HG03095 (cell line): ENCODE results near the gene PRSS38.

ENCODE experiments used
- ATAC-seq: cut with Tn5 transposase; IDR thresholded peaks from one replicate; pipeline ENCODE4 v1.9.1; 2021; ENCODE audit warnings: moderate library complexity; ENCODE audit not compliant: unreplicated experiment

PRSS38 gene

DNA sequence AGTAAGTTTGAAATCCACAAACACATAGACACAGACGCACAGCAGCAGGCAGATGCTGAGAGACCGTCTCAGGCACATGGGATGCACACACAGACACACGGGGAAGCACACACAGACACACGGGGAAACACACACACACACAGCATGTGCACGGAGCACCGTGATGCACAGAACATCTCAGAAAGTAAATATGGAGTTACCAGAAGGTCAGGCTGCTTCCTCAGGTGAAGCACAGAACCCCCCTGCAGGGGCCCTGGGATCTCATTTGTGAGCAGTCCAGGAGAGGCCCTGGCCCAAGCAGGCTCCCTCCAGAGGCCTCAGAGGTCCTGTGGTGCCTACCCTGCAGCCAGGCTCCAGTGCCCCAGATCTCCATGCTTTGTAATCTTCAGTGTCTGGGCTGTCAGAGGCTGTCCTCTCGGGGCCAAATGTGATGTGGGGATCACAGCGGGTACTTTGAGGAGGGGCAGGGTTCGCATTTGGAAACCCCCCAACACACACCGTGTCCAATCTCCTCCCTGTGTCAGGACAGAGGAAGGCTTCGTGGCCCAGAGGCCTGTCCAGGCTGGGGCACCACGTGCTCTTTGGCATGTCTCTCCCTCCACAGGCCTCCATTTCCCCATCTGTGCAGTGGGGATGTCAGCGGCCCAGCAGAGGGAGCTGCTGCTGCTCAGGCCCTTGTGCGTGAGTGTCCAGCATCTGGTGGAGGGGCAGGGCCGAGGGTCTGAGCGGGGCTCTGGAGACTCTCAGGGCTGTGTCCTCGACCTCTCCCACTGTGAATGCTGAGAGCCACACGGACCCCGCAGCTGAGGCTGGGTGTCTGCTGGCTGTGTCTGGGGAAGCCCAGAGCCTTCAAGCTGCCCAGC lies 23.0 kb upstream of the PRSS38 start:
- no peak for ATAC-seq

DNA sequence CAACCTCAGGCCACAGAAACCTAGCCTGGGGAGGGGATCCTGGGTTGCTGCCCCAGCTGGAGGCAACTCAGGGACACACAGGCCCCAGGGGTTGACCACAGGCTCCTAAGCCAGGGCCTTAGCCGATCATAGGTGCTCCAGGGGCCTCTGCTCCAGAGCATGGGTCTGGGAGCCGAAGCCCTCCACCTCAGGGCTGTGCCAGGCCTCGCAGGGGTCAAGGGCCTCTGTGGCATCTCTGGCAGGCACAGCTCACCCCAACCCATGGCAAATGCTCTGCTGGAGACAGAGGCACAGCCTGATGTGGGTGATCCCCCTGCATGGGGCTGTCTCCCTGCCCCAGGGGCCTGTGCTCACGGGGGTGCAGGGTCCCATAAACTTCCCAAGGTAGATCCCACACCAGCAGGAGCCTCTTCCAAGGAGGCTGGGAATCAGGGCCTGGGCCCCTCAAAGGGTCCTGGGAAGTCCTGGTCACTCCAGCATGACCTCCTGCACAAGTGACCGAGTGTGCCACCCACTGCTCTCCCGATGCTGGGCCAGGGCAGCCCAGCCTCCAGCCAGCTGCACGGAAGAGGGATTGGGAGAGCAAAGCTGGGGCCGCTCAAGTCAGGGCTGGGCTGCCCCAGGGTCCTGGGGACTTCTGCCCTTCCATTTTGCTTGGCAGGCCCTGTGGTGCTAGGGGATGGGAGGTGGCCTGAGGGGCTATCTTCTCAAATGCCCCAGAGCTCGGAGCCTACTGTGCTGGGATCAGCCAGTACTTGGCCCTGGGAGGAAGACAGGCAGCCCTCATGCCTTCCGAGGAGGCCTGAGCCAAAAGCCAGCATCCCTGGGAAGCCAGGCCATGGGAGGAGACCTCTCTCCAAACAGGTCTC lies 22.2 kb upstream of the PRSS38 start:
- ATAC-seq, result no peak

DNA sequence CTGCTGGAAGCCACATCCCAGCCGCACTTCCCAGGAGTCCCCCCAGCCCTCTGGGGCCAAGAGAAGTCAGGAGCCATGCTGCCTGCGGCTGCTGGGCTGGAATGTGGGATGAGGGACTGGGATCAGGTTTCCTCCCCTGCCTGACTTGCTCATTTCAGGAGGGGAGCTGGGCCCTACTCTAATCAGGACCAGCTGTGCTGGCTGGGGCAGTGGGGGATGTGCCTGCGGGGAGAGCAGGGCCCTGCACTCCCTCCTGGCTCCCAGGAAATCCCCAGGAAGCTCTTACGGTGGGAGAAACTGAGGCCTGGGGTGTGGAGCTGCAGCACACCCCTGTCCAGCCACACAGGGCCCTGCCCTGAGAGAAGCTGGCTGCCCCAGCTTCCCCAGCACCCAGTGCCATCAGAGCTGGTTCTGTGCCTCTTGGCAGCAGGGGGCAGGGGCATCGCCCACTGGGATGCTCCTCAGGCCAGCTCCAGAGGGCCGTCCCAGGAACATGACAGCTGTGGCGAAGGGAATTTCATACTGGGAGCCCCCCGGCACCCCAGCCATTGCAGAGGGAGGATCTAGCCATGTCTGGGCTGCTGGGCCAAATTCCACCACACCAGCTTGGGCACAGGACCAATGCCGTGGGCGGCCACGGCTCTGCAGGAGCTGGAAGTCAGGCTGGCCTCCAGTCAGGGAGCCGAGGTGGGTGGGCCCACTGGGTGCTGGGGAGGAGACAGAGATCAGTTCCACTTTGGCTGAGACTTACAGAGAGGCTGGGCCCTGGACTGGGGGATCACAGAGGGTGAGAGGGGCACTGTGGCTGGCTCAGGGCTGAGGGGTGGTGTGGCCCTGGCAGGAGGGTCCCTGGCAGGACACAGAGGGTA lies 21.3 kb upstream of the PRSS38 start:
- ATAC-seq, result no peak

DNA sequence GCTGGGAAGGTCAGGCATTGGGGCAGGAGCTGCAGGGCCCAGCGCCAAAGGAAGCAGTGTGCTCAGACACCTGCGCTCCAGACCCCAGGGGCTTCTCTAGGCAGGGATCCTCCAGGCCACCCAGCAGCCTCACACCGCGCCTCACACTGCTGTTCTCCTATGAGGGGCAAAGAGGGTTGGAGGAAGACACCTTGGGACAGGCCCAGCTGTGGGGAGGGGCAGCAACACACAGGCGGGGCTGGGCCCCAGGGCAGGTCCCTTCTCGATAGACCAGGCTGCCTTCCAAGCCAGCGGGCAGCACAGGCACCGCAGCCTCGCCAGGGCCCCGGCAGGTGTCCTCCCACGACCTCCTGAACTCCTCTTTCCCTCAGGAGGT lies 20.7 kb upstream of the PRSS38 start:
- no peak for ATAC-seq

DNA sequence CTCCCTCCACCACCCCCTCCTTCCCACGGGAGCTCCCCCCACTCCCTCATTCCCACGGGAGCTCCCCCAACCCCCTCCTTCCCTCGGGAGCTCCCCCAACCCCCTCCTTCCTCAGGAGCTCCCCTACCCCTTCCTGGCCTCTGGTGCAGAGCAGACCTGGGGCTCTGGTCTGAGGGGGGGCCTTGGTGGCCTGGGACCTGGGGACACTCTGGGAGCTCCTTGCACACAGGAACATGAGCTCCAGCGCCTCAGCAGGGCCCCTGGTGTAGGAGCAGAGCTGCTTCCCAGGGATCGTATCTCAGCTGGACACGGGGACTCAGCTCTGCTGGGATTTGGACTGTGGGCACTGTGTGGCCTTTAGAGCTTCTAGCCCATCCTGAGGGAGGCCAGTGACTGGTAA lies 19.7 kb upstream of the PRSS38 start:
- no peak for ATAC-seq

DNA sequence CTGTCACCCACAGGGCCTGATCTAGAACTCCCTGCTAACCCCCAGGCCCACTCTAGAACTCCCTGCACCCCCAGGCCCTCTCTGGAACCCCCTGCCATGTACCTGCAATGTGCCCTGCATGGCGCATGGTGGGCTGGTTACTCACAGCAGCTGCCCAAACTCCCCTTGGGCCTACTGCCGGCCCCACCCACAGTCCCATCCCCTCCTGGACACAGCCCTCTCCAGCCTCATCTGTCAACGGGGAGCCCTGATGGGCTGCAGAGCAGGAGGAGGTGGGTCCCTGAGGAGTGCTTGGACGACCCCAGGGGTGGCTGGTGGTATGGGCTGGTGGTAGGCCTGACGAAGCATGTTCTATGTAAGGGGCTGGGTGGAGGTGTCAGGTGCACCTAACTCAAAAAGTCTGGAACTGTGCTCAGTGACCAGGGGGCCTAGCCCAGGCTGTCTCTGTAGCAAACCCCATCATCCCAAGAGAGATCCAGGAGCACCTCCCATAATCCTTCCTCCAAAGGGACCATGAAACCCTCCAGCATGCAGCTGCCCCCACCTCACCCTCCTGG lies 19.0 kb upstream of the PRSS38 start:
- no peak for ATAC-seq

DNA sequence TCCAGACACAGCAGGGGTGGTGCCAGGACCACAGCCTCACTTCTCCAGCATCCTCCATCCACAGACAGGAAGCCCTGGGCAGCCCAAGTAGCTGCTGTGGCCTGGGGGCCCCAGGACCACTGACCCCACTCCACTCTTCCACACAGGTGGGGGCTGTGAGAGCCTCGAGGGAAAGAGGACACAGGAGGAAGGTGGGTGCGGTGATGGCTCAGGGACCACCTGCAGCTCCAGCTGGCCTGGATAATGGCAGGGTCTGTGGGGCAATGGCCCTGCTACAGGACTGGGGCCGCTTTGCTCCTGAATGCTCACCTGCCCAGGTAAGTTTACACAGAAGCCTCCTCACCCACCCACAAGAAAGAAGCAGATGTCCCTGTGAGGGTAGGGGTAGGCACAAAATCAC lies 18.3 kb upstream of the PRSS38 start:
- no peak for ATAC-seq

DNA sequence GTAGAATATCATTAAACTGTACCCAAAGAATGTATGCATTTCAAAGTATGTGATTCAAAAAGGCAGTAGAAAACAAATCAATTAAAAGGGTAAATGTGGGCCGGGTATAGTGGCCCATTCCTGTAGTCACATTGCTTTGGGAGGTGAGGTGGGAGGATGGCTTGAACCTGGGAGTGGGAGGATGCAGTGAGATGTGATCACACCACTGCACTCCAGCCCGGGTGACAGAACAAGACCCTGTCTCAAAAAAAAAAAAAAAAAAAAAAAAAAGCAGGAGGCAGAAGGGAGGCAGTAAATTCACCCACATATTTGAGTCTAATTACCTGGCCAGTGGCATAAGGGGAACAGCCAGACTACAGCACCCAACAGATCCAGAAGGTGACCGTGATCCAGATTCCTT lies 17.9 kb upstream of the PRSS38 start:
- ATAC-seq, result no peak

DNA sequence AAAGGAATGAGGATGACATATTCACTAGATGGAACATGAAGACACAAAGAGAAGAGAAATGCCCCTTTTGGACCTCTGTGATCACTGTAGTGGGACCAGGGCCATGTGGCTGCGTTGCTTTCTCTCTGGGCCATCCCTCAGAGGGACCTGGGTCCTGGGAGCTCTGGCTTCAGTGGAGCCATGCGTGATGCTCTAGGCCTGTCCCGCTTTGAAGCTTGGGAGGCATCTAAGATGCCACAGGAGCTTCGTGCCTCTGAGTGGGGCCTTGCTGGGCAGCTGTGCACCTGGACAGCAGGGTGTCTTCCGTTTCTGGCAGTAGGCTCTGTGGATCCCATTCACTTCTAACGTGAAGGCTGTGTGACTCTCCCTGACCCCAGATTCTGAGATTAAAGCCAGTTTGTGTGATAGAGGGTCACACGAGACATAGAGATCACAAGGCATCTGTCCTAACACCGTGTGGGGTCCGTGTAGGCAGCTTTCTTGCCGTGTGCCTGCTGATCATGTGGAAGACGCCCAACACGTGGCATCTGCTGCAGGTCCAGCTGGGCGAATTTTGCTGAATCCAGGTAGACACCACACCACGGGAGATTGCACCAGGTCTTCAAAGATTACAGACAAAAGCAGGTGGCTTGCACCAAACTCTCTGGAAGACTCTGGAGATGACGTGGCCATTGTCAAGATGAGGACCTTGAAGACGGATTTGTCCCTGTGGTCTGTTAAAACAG lies 17.2 kb upstream of the PRSS38 start:
- no peak for ATAC-seq

DNA sequence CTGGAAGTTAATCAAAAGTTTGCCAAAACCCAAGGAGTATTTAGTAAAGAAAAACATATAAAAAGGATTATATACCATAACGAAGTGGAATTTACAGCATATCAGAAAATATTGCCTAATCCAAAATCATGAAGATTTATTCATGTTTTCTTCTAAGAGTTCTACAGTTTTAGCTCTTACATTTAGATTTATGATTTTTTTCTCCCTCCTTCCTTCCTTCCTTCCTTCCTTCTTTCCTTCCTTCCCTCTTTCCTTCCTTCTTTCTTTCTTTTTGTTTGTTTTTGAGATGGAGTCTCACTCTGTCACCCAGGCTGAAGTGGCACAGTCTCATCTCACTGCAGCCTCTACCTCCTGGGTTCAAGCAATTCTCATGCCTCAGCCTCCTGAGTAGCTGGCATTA lies 15.7 kb upstream of the PRSS38 start:
- ATAC-seq, result no peak

DNA sequence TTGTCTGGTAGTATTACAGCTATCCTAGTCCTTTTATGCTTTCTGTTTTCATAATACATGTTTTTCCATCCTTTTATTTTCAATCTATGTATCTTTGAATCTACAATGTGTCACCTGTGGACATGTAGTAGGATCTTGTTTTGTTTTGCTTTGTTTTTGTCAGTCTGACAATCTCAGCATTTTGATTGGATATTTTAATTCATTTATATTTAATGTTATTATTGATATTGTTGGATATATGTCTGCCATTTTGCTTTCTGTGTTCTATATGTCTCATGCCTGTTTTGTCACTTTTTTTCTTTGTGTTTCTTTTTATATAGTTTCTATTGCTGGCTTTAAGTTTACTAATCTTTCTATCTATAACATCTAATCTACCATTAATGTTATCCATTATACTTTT lies 11.5 kb upstream of the PRSS38 start:
- ATAC-seq, result no peak

DNA sequence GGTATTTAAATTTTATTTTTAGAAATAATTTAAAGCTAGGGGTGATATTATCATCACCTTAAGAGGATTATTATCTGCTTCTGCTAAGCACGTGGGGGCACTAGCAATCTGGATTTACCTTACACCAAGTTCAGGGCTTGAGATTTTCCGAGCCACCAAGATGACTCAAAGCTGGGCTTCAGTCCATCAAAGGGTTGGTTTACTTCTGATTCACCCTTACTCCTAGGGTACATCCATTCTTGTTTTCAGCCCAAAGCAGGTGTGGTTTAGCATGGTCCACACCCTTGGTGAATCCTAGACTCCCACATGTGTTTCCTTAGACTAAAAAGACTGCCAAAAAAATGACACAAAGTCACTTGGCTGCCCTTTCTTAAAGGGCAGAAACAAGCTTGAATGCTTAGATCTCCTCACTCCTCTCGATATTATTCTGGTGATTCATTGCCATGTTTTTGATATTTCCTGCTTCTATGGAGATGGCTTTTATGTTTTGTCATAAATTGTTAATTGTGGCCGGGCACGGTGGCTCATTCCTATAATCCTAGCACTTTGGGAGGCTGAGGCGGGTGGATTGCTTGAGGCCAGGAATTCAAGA lies 9.8 kb upstream of the PRSS38 start:
- no peak for ATAC-seq

DNA sequence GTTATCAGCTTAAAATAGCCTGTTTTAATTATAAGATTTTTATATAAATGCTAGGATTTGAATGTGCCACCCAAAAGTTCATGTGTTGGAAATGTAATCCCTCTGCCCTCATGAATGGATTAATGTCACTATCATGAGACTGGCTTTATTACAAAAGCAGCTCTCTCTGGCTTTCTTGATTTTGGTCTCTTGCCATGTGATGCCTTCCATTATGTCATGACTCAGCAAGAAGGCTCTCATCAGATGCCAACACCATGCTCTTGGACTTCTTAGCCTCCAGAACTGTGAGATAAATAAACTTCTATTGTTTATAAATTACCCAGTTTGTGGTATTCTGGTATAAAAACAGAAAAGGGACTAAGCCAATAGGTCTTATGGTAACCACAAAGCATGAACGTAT lies 6.9 kb upstream of the PRSS38 start:
- ATAC-seq, result no peak

DNA sequence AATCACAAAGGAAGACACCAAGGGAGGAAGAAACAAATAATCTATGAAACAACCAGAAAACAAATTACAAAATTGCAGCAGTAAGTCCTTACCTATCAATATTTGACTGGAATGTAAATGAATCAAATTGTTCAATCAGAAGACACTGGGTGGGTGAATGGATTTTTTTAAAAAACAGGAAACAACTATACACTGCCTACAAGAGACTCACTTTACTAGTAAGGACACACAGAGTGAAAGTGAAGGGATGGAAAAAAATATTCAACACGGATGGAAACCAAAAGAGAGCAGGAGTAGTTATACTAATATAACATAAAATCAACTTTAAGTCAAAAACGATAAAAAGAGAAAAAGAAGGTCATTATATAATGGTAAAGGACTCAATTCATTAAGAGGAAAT lies 6.4 kb upstream of the PRSS38 start:
- ATAC-seq, result no peak

DNA sequence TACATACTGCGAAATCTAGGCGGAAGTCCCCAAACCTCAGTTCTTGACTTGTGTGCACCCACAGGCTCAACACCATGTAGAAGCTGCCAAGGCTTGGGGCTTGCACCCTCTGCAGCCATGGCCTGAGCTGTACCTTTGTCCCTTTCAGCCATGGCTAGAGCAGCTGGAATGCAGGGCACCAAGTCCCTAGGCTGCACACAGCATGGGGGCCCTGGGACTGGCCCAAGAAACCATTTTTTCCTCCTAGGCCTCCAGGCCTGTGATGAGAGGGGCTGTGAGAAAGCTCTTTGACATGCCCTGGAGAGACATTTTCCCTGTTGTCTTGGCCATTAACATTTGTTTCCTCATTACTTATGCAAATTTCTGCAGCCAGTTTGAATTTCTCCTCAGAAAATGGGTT lies 1.5 kb upstream of the PRSS38 start:
- ATAC-seq, result no peak

DNA sequence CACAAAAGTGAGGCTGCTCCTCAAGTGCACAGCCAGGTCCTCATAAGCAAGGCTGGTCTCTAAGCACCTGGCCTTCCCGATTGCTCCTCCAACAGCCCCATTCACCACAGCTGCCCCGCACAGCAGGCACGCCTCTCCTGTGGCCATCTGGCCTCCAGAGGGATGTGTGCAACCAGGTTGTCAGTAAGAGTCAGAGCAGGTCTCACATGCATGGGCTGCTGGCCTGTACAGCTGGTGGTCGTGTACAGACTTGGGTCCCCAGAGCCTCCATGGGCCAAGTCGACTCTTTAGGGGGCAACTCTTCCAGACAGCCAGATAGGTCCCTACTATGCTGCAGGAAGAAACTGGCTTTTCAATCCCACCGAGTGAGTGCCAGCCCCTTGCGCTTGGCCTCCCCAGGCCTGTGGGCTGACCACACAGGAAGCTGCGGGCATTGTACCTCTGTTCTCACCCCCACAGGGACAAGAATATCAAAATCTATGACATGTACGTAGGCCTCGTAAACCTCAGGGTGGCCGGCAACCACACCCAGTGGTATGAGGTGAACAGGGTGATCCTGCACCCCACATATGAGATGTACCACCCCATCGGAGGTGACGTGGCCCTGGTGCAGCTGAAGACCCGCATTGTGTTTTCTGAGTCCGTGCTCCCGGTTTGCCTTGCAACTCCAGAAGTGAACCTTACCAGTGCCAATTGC lies 1.4 kb downstream of the PRSS38 start:
- ATAC-seq, result no peak

DNA sequence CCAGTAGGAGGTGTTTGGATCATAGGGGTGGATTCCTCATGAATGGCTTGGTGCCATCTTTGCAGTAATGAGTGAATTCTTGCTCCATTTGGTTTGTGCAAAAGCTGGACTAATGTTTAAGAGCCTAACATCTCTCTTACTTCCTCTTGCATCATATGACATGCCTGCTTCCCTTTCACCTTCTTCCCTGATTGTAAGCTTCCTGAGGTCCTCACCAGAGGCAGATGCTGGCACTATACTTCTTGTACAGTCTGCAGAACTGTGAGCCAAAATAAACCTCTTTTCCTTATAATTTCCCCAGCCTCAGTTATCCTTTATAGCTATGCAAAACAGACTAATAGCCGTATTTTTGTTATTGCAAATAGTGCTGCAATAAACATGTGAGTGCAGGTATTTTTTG lies 8.1 kb downstream of the PRSS38 start:
- no peak for ATAC-seq

DNA sequence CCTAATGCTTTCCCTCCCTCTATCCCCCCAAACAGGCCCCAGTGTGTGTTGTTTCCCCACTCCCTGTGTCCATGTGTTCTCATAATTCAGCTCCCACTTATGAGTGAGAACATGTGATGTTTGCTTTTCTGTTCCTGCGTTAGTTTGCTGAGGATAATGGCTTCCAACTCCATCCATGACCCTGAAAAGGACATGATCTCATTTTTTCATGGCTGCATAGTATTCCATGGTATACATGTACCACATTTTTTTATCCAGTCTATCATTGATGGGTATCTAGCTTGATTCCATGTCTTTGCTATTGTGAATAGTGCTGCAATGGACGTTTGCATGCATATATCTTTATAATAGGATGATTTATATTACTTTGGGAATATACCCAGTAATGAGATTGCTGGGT lies 8.7 kb downstream of the PRSS38 start:
- ATAC-seq, result no peak

DNA sequence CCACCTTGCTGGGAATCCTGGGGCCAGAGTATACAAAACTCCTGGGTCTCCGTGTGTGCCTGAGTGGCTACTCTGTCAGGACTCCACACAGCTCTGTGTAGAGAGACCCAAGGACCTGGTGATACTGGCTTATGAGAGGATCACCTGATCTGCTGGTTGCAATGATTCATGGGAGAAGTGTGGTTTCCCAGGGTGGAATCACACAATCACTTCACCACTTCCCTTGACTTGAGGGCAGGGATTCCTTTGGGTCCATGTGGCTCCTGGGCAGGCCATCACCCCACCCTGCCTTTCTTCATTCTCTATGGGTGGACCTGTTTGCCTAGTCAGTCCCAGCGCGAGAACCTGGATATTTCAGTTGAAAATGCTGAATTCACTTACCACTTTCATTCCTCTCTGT lies 13.3 kb downstream of the PRSS38 start:
- ATAC-seq, result no peak
